Peyer's patch (tissue), 4 donors: ENCODE measurements around the gene HLCS.

Experiments used
- POLR2A ChIP-seq, 2 donors: fragments of 450-650 bp; IDR thresholded peaks; one replicate each; pipeline ENCODE4 v1.5.1; 2017; ENCODE audit warnings: antibody characterized with exemption in 2 of 2, mild to moderate bottlenecking in 2 of 2, moderate library complexity in 2 of 2
- TF ChIP-seq, protein P1 (sequence below), 6 experiments: fragments of 450-650 bp in 4 of 6; fragments of 200-600 bp in 2 of 6; sonication (generic) in 1 of 6; IDR thresholded peaks; one replicate each; pipeline ENCODE4 v1.5.1; 2017 to 2019; ENCODE audit warnings: antibody characterized with exemption in 6 of 6, mild to moderate bottlenecking in 3 of 6, moderate library complexity in 1 of 6

DNA sequence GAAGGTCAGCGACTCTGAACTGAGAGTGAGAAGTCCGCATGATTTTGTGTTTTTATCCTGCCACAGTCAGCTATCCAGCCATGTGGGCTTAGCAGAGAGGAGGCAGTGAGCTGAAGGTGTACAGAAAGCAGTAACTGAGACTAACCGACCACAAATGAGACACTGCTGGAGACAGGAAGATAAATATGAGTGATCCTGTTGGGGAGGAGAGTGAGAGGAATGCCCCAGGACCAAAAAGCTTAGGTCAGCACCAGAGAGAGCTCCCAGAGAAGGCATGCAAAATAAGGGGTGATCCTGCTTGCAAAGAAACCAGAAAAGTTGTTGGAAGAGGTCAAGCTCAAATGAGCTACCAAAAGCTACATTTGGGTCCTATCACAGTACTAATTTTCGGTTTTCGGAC is 63.7 kb downstream of the HLCS start:
- TF ChIP-seq POLR2A (IDR thresholded peaks at IDR 0.05): no peak
- TF ChIP-seq, protein P1, sequence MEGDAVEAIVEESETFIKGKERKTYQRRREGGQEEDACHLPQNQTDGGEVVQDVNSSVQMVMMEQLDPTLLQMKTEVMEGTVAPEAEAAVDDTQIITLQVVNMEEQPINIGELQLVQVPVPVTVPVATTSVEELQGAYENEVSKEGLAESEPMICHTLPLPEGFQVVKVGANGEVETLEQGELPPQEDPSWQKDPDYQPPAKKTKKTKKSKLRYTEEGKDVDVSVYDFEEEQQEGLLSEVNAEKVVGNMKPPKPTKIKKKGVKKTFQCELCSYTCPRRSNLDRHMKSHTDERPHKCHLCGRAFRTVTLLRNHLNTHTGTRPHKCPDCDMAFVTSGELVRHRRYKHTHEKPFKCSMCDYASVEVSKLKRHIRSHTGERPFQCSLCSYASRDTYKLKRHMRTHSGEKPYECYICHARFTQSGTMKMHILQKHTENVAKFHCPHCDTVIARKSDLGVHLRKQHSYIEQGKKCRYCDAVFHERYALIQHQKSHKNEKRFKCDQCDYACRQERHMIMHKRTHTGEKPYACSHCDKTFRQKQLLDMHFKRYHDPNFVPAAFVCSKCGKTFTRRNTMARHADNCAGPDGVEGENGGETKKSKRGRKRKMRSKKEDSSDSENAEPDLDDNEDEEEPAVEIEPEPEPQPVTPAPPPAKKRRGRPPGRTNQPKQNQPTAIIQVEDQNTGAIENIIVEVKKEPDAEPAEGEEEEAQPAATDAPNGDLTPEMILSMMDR (IDR thresholded peaks at IDR 0.05): no peak
